HCT116 (cell line): Measurements from ENCODE around the gene ARL5C. TPM values are rescaled to one million over a fixed set of nuclear protein-coding genes. Genes with fewer than 3 reads are reported as not detected.

Source experiments
- ATAC-seq: fragments of 200-7000 bp; cut with Tn5 transposase; 2 replicates; pipeline ENCODE4 v1.9.1; 2020; ENCODE audit warnings: mild to moderate bottlenecking, moderate library complexity
- BruUV-seq: library from RNA; stranded (reverse); fragments of 400-500 nt; replicated peaks from 2 replicates; lab custom pipeline; 2021; lab: Mats Ljungman, UMichigan
- CTCF ChIA-PET: fragments of 300-600 bp; sonication (Branson Sonifier 250); formaldehyde crosslinking; loops from one replicate; lab custom pipeline; 2021; ENCODE audit warnings: antibody characterized with exemption; lab: Charles Lee
- POLR2A ChIA-PET: fragments of 300-600, 350-600 bp; sonication (Branson Sonifier 250); formaldehyde crosslinking; loops from one replicate; lab custom pipeline; 2021; ENCODE audit warnings: antibody characterized with exemption; lab: Charles Lee
- RAD21 ChIA-PET, 2 experiments: fragments of 300-600 bp; sonication (Branson Sonifier 250); formaldehyde crosslinking; loops; one replicate each; lab custom pipeline; 2023; ENCODE audit warnings: low total read pairs in 2 of 2; ENCODE audit not compliant: uncharacterized antibody in 2 of 2, unreplicated experiment in 2 of 2, low non-redundant PET in 1 of 2; lab: Charles Lee
- DNase-seq: peaks from one replicate; pipeline ENCODE4 v3.0.0-alpha.2; 2010; ENCODE audit warnings: low read depth, low spot score
- H2AFZ ChIP-seq: fragments of 200-600 bp; shearing (Covaris generic), sonication (generic); 2 replicates; pipeline ENCODE4 v1.6.1; 2017; ENCODE audit warnings: low read depth, mixed run types, mixed read lengths, antibody characterized with exemption, low read length; ENCODE audit not compliant: poor library complexity, severe bottlenecking
- H3K27ac ChIP-seq: 2 replicates; pipeline ENCODE4 v1.5.1; 2012; ENCODE audit warnings: low read depth, low read length
- H3K27me3 ChIP-seq: fragments of 200-600 bp; sonication (generic); 2 replicates; pipeline ENCODE4 v1.6.1; 2016; ENCODE audit warnings: mixed run types, low read length, mixed read lengths; ENCODE audit not compliant: insufficient read depth
- H3K36me3 ChIP-seq, 2 experiments: fragments of 200-500 bp in 1 of 2; fragments of 200-600 bp in 1 of 2; sonication (Bioruptor generic) in 1 of 2; sonication (generic) in 1 of 2; 2 replicates each; pipeline versions ENCODE4 v1.5.1 to v1.6.1; 2014 to 2016; ENCODE audit warnings: low read length in 2 of 2, inconsistent platforms in 1 of 2, mixed read lengths in 1 of 2, mixed run types in 1 of 2; ENCODE audit not compliant: insufficient read depth in 2 of 2, control insufficient read depth in 1 of 2
- H3K4me1 ChIP-seq, 2 experiments: fragments of 200-600 bp in 1 of 2; sonication (generic) in 1 of 2; 2 replicates each; pipeline versions ENCODE4 v1.5.1 to v1.6.1; 2012 to 2017; ENCODE audit warnings: low read length in 2 of 2, inconsistent platforms in 1 of 2, mild to moderate bottlenecking in 1 of 2, mixed read lengths in 1 of 2, mixed run types in 1 of 2, moderate library complexity in 1 of 2; ENCODE audit not compliant: insufficient read depth in 2 of 2, control insufficient read depth in 1 of 2
- H3K4me2 ChIP-seq: fragments of 200-600 bp; sonication (generic); 2 replicates; pipeline ENCODE4 v1.6.1; 2017; ENCODE audit warnings: mixed run types, low read length, mixed read lengths
- H3K4me3 ChIP-seq, 2 experiments: fragments of 200-600 bp in 1 of 2; sonication (generic) in 1 of 2; replicated peaks in 1 of 2; 2 replicates each; pipeline ENCODE4 v1.5.1; 2011 to 2016; ENCODE audit warnings: low read length in 2 of 2, control low read depth in 1 of 2, low read depth in 1 of 2, mild to moderate bottlenecking in 1 of 2, mixed read lengths in 1 of 2, mixed run types in 1 of 2
- H3K79me2 ChIP-seq: fragments of 200-600 bp; sonication (generic); 2 replicates; pipeline ENCODE4 v1.6.1; 2017; ENCODE audit warnings: mild to moderate bottlenecking, mixed run types, low read length, moderate library complexity, mixed read lengths; ENCODE audit not compliant: insufficient read depth
- H3K9ac ChIP-seq: fragments of 200-600 bp; sonication (generic); 2 replicates; pipeline ENCODE4 v1.6.1; 2016; ENCODE audit warnings: low read length, mixed read lengths
- H3K9me2 ChIP-seq: fragments of 200-600 bp; sonication (generic), shearing (Covaris generic); 2 replicates; pipeline ENCODE4 v1.6.1; 2017; ENCODE audit warnings: mixed run types, mild to moderate bottlenecking, moderate library complexity; ENCODE audit not compliant: insufficient read depth
- H3K9me3 ChIP-seq, 2 experiments: fragments of 200-500 bp in 1 of 2; fragments of 200-600 bp in 1 of 2; sonication (Bioruptor generic) in 1 of 2; sonication (generic) in 1 of 2; 2 replicates each; pipeline ENCODE4 v1.6.1; 2014 to 2017; ENCODE audit warnings: low read length in 2 of 2, mixed read lengths in 2 of 2, inconsistent platforms in 1 of 2, low read depth in 1 of 2, mild to moderate bottlenecking in 1 of 2, mixed run types in 1 of 2, moderate library complexity in 1 of 2; ENCODE audit not compliant: control insufficient read depth in 1 of 2, insufficient read depth in 1 of 2
- H4K20me1 ChIP-seq: fragments of 200-600 bp; sonication (generic), shearing (Covaris generic); 2 replicates; pipeline ENCODE4 v1.6.1; 2017; ENCODE audit warnings: mixed run types, mild to moderate bottlenecking, moderate library complexity; ENCODE audit not compliant: insufficient read depth
- ATF3 ChIP-seq: IDR thresholded peaks from 2 replicates; pipeline ENCODE4 v1.6.1; 2012
- CBX3 ChIP-seq: IDR thresholded peaks from 2 replicates; pipeline ENCODE4 v1.6.1; 2012; ENCODE audit warnings: low read depth
- CEBPB ChIP-seq: IDR thresholded peaks from 2 replicates; pipeline ENCODE4 v1.6.1; 2012; ENCODE audit warnings: low read depth
- CTCF ChIP-seq, 3 experiments: fragments of 200-600 bp in 1 of 3; sonication (generic) in 1 of 3; IDR thresholded peaks in 2 of 3; conservative IDR thresholded peaks in 1 of 3; 2 replicates each; pipeline ENCODE4 v1.5.1; 2012 to 2017; ENCODE audit warnings: low read depth in 2 of 3, low read length in 2 of 3, antibody characterized with exemption in 1 of 3, borderline replicate concordance in 1 of 3, control low read depth in 1 of 3, mild to moderate bottlenecking in 1 of 3, mixed read lengths in 1 of 3, mixed run types in 1 of 3, moderate library complexity in 1 of 3; ENCODE audit not compliant: insufficient read depth in 1 of 3
- EGR1 ChIP-seq: IDR thresholded peaks from 2 replicates; pipeline ENCODE4 v1.6.1; 2012; ENCODE audit warnings: low read depth
- ELF1 ChIP-seq: IDR thresholded peaks from 2 replicates; pipeline ENCODE4 v1.6.1; 2012; ENCODE audit warnings: low read depth, borderline replicate concordance
- EZH2 ChIP-seq: fragments of 200-600 bp; sonication (generic); IDR thresholded peaks from 2 replicates; pipeline ENCODE4 v1.6.1; 2017; ENCODE audit warnings: antibody characterized with exemption, mixed run types
- EZH2phosphoT487 ChIP-seq: fragments of 200-600 bp; IDR thresholded peaks from 2 replicates; pipeline ENCODE4 v1.6.1; 2018; ENCODE audit warnings: antibody characterized with exemption, borderline replicate concordance
- FOSL1 ChIP-seq: IDR thresholded peaks from 2 replicates; pipeline ENCODE4 v1.6.1; 2012; ENCODE audit warnings: low read depth
- JUND ChIP-seq: IDR thresholded peaks from 2 replicates; pipeline ENCODE4 v1.6.1; 2012
- MAX ChIP-seq: IDR thresholded peaks from 2 replicates; pipeline ENCODE4 v1.6.1; 2012
- POLR2A ChIP-seq: IDR thresholded peaks from 2 replicates; pipeline ENCODE4 v1.7.0; 2011; ENCODE audit warnings: borderline replicate concordance; ENCODE audit not compliant: insufficient read depth, insufficient read length; ENCODE audit errors: extremely low read depth
- POLR2AphosphoS5 ChIP-seq: IDR thresholded peaks from 2 replicates; pipeline ENCODE4 v1.6.1; 2011; ENCODE audit warnings: mild to moderate bottlenecking, low read depth, low read length, moderate library complexity
- RAD21 ChIP-seq: IDR thresholded peaks from 2 replicates; pipeline ENCODE4 v1.6.1; 2012; ENCODE audit warnings: low read depth, mild to moderate bottlenecking
- TCF7L2 ChIP-seq: IDR thresholded peaks from 2 replicates; pipeline ENCODE4 v1.7.0; 2011; ENCODE audit warnings: borderline replicate concordance, inconsistent platforms; ENCODE audit not compliant: insufficient read depth, insufficient read length; ENCODE audit errors: extremely low read depth
- YY1 ChIP-seq: IDR thresholded peaks from 2 replicates; pipeline ENCODE4 v1.6.1; 2011; ENCODE audit warnings: low read length, low read depth, moderate library complexity, mild to moderate bottlenecking; ENCODE audit not compliant: insufficient replicate concordance; ENCODE audit errors: extremely low read depth
- ZBTB33 ChIP-seq: IDR thresholded peaks from 2 replicates; pipeline ENCODE4 v1.6.1; 2011; ENCODE audit warnings: mild to moderate bottlenecking, low read length, moderate library complexity; ENCODE audit not compliant: insufficient replicate concordance; ENCODE audit errors: extremely low read depth
- ZFX ChIP-seq: fragments of 450-650 bp; IDR thresholded peaks from 2 replicates; pipeline ENCODE4 v1.6.1; 2017
- intact Hi-C: fragments of 100-400 bp; cut with micrococcal nuclease; formaldehyde crosslinking; loops from 2 replicates; pipeline ENCODE4 v1.10.0; 2022
- total RNA-seq: library from RNA; stranded (reverse); gene quantifications from one replicate; pipeline ENCODE4 v1.2.1, GENCODE V29; 2021; ENCODE audit not compliant: unreplicated experiment

Gene ARL5C
- total RNA-seq, 1 experiment from 2014 or later: not detected

- Histone ChIP-seq H3K4me2 (peak overlapping the region; percentile 92), H3K4me1 (peaks cover 24 to 54% of the 10 kb centered on the region in 2 experiments), H4K20me1 (peaks cover 14% of the 10 kb centered on the region; the same call in 1 of the 2 replicates), H3K4me3 (peak overlapping the region; percentile 52 to 75), H3K36me3 (peaks cover 18 to 27% of the 10 kb centered on the region in 2 experiments), H2AFZ (no peak overlapping the region), H3K9me3 (no peaks in the 10 kb centered on the region), H3K79me2 (peaks cover 42% of the 10 kb centered on the region), H3K9me2 (no peaks in the 10 kb centered on the region), H3K27me3 (no peaks in the 10 kb centered on the region), H3K9ac (peak overlapping the region; percentile 75; the same call in 1 of the 2 replicates), H3K27ac (peak overlapping the region; percentile 85; the same call in 1 of the 2 replicates)
- TF ChIP-seq FOSL1 (no peak), CEBPB (no peak), POLR2A (no peak), RAD21 (no peak), YY1 (no peak), POLR2AphosphoS5 (no peak), CBX3 (no peak), EGR1 (no peak), MAX (no peak), ATF3 (no peak), ELF1 (no peak), TCF7L2 (no peak), ZFX (no peak), CTCF (IDR thresholded peaks at IDR 0.05 in 2 of 3, conservative IDR thresholded peaks at IDR 0.05 in 1 of 3; ENCODE audit: borderline replicate concordance in 1 of 3, insufficient read depth in 1 of 3, low read depth in 2 of 3, low read length in 2 of 3) (no peak), ZBTB33 (no peak), JUND (no peak), EZH2 (no peak), EZH2phosphoT487 (no peak)
- ChIA-PET RAD21 (no interaction called here), POLR2A (interaction anchor here (1.0 kb wide), 1 partner anchor 39 kb away, joined by 7 read pairs; no protein-coding TSS in a partner anchor), CTCF (interaction anchor here (1.3 to 1.6 kb wide), 2 partner anchors 34 to 38 kb away, joined by 3 to 5 read pairs; no protein-coding TSS in a partner anchor)
- no TSS peak for BruUV-seq
- ATAC-seq (no peak), DNase-seq (no peak)
- intact Hi-C loops: no loop called here
Measured at GRCh38 chr17:39198186-39198566, 32.2 kb upstream of the ARL5C start.
